Fibroblast of lung (primary cell): Measurements from ENCODE around the gene MCTP2. TPM values are rescaled to one million over a fixed set of nuclear protein-coding genes. Genes with fewer than 3 reads are reported as not detected.

Experiments
- DNase-seq, 2 donors: peaks; one replicate each; pipeline versions ENCODE4 v3.0.0 to v3.0.0-alpha.2; 2010; ENCODE audit warnings: low read depth in 2 of 2
- H2AFZ ChIP-seq: 2 replicates; pipeline ENCODE4 v1.5.1; 2012; ENCODE audit warnings: low read length, control low read depth, inconsistent platforms
- H3K27ac ChIP-seq: 2 replicates; pipeline ENCODE4 v1.5.1; 2011; ENCODE audit warnings: low read length, control low read depth; ENCODE audit not compliant: insufficient read depth
- H3K27me3 ChIP-seq: 2 replicates; pipeline ENCODE4 v1.5.1; 2011; ENCODE audit warnings: mild to moderate bottlenecking, low read length; ENCODE audit not compliant: control insufficient read depth, insufficient read depth
- H3K36me3 ChIP-seq: 2 replicates; pipeline ENCODE4 v1.5.1; 2011; ENCODE audit warnings: low read length; ENCODE audit not compliant: control insufficient read depth, insufficient read depth
- H3K4me1 ChIP-seq: 2 replicates; pipeline ENCODE4 v1.5.1; 2011; ENCODE audit warnings: low read length; ENCODE audit not compliant: control insufficient read depth, insufficient read depth; ENCODE audit errors: extremely low read depth
- H3K4me2 ChIP-seq: 2 replicates; pipeline ENCODE4 v1.5.1; 2011; ENCODE audit warnings: low read length, control low read depth; ENCODE audit not compliant: insufficient read depth; ENCODE audit errors: extremely low read depth
- H3K4me3 ChIP-seq, 4 experiments: fragments of 200-600 bp in 1 of 4; sonication (generic) in 1 of 4; replicated peaks in 1 of 4; 2 replicates each; pipeline ENCODE4 v1.5.1; 2011 to 2016; ENCODE audit warnings: low read length in 4 of 4, low read depth in 3 of 4, mild to moderate bottlenecking in 3 of 4, control low read depth in 2 of 4, inconsistent platforms in 1 of 4, mixed read lengths in 1 of 4; ENCODE audit not compliant: insufficient read depth in 1 of 4; ENCODE audit errors: control extremely low read depth in 1 of 4
- H3K79me2 ChIP-seq: 2 replicates; pipeline ENCODE4 v1.5.1; 2012; ENCODE audit warnings: mild to moderate bottlenecking, low read length, inconsistent platforms; ENCODE audit not compliant: control insufficient read depth, insufficient read depth
- H3K9ac ChIP-seq: 2 replicates; pipeline ENCODE4 v1.5.1; 2011; ENCODE audit warnings: mild to moderate bottlenecking, low read length, control low read depth; ENCODE audit not compliant: insufficient read depth
- H3K9me3 ChIP-seq: 2 replicates; pipeline ENCODE4 v1.5.1; 2012; ENCODE audit warnings: low read depth, low read length; ENCODE audit not compliant: control insufficient read depth, insufficient read depth
- H4K20me1 ChIP-seq: 2 replicates; pipeline ENCODE4 v1.5.1; 2011; ENCODE audit warnings: low read length; ENCODE audit not compliant: control insufficient read depth, insufficient read depth; ENCODE audit errors: extremely low read depth
- EZH2 ChIP-seq: IDR thresholded peaks from 2 replicates; pipeline ENCODE4 v1.5.1; 2012; ENCODE audit warnings: low read length, control low read depth, mild to moderate bottlenecking; ENCODE audit errors: missing control alignments
- polyA plus RNA-seq, 2 donors: library from polyadenylated mRNA; depleted of rRNA in 1 of 2; stranded (reverse) in 1 of 2; unstranded in 1 of 2; fragments of >200 nt; gene quantifications; 2 replicates each; pipeline ENCODE4 v1.2.1, GENCODE V29; 2011 to 2012; ENCODE audit warnings: missing spikeins in 1 of 2
- total RNA-seq: library from RNA; depleted of rRNA; stranded (reverse); fragments of >200 nt; gene quantifications from 2 replicates; pipeline ENCODE4 v1.2.1, GENCODE V29; 2014
- TF ChIP-seq, protein P1 (sequence below), 2 donors: IDR thresholded peaks in 1 of 2; conservative IDR thresholded peaks in 1 of 2; 1 replicate in 1 of 2; 2 replicates in 1 of 2; pipeline ENCODE4 v1.5.1; 2011 to 2012; ENCODE audit warnings: low read length in 2 of 2, control low read depth in 1 of 2, inconsistent platforms in 1 of 2, low read depth in 1 of 2, mild to moderate bottlenecking in 1 of 2

The MCTP2 gene
- total and polyA plus RNA-seq, 2 donors (not counting 1 experiment from before 2014, with no cell fraction given): 3.6 to 14.5 TPM

DNA sequence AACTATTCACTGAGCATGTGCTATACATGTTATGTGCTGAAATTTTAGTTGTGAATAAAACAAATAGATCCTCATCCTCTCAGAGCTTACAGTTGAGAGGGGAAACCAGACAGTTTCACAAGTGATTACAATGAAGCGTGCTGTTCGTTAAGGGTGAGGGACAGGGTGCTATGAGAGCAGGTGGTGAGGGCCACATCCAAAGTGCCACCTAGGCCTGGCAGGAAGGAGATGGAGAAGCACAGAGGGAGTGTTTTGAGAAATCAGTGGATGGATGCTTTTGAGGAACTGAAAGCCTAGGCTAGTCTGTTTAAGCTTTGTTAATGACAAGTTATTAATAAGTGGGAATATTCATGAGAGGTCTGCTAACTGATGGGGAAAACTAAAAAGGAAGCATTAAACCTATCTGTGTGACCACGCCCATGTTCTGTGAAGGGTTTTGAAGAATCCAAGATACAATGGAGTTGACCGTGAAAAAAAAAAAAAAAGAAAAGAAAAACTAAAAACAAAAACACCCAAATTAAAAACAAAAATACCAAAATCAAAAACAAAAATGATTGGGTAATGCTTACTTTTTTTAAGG, 7.3 kb downstream of the MCTP2 start:
- Histone ChIP-seq H4K20me1 (no peaks in the 10 kb centered on the region), H3K4me1 (no peaks in the 10 kb centered on the region), H3K27ac (no peak overlapping the region), H3K4me3 (no peak overlapping the region), H3K36me3 (no peaks in the 10 kb centered on the region), H3K9ac (no peak overlapping the region), H3K79me2 (no peaks in the 10 kb centered on the region), H3K27me3 (no peaks in the 10 kb centered on the region), H3K9me3 (peaks cover 1% of the 10 kb centered on the region), H2AFZ (no peak overlapping the region), H3K4me2 (no peak overlapping the region)
- no peak for DNase-seq
- TF ChIP-seq, protein P1, sequence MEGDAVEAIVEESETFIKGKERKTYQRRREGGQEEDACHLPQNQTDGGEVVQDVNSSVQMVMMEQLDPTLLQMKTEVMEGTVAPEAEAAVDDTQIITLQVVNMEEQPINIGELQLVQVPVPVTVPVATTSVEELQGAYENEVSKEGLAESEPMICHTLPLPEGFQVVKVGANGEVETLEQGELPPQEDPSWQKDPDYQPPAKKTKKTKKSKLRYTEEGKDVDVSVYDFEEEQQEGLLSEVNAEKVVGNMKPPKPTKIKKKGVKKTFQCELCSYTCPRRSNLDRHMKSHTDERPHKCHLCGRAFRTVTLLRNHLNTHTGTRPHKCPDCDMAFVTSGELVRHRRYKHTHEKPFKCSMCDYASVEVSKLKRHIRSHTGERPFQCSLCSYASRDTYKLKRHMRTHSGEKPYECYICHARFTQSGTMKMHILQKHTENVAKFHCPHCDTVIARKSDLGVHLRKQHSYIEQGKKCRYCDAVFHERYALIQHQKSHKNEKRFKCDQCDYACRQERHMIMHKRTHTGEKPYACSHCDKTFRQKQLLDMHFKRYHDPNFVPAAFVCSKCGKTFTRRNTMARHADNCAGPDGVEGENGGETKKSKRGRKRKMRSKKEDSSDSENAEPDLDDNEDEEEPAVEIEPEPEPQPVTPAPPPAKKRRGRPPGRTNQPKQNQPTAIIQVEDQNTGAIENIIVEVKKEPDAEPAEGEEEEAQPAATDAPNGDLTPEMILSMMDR (conservative IDR thresholded peaks at IDR 0.05 in 1 of 2, IDR thresholded peaks at IDR 0.05 in 1 of 2; ENCODE audit: low read depth in 1 of 2, low read length in 2 of 2): no peak
- no peak for TF ChIP-seq EZH2

DNA sequence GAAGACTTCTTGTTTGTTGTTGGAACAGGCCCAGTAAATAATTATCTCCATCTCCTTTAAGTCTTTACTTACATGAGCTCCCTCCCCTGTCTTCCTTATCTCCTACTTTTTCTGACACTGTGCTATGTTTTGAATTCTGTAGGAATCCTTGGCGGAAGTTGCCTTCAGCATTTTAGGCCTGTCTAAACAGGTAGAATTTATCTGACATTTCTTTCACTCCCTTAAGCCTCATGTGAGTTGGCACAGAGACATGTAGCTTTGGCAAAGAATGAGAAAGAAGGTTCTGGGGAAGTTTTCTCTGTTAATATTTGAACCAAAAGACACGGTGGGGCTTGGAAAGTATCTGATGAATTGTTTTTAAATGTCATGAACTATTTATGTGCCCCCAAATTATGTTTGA, 8.1 kb downstream of the MCTP2 start:
- H3K27ac ChIP-seq: no peak overlapping the region
- H3K79me2 ChIP-seq: no peaks in the 10 kb centered on the region
- DNase-seq: no peak
- H3K4me1 ChIP-seq: no peaks in the 10 kb centered on the region
- no peaks in the 10 kb centered on the region for H4K20me1 ChIP-seq
- H3K4me3 ChIP-seq: no peak overlapping the region
- no peak overlapping the region for H3K4me2 ChIP-seq
- no peaks in the 10 kb centered on the region for H3K36me3 ChIP-seq
- H3K27me3 ChIP-seq: no peaks in the 10 kb centered on the region
- TF ChIP-seq EZH2: no peak
- TF ChIP-seq, protein P1 (conservative IDR thresholded peaks at IDR 0.05 in 1 of 2, IDR thresholded peaks at IDR 0.05 in 1 of 2; ENCODE audit: low read depth in 1 of 2, low read length in 2 of 2): no peak
- H3K9ac ChIP-seq: no peak overlapping the region
- H2AFZ ChIP-seq: no peak overlapping the region
- H3K9me3 ChIP-seq: peaks cover 1% of the 10 kb centered on the region

DNA sequence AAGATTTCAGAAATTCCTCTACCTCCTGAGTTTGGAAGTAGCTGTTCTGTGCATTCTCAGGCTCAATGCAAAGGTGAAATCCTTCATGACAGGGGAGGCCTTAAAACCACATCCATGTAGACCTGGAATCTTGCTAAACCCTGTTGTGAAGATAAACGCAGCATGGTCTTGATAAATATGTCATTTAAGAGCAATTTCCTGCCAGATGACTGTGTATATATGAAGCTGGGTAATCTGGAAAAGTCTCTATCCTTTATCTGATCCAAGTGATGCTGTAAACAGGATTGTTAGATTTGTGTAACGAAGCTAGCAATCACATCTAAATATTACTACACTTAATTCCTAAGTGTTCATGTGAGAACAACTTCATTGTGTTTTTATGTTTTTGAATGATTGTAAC, 9.1 kb downstream of the MCTP2 start:
- H3K4me3 ChIP-seq: no peak overlapping the region
- no peak overlapping the region for H3K27ac ChIP-seq
- no peaks in the 10 kb centered on the region for H3K4me1 ChIP-seq
- H3K36me3 ChIP-seq: no peaks in the 10 kb centered on the region
- no peaks in the 10 kb centered on the region for H3K79me2 ChIP-seq
- no peak for DNase-seq
- peaks cover 1% of the 10 kb centered on the region for H3K9me3 ChIP-seq
- no peak overlapping the region for H2AFZ ChIP-seq
- H3K27me3 ChIP-seq: no peaks in the 10 kb centered on the region
- no peak overlapping the region for H3K4me2 ChIP-seq
- H3K9ac ChIP-seq: no peak overlapping the region
- no peaks in the 10 kb centered on the region for H4K20me1 ChIP-seq
- no peak for TF ChIP-seq EZH2
- TF ChIP-seq, protein P1 (conservative IDR thresholded peaks at IDR 0.05 in 1 of 2, IDR thresholded peaks at IDR 0.05 in 1 of 2; ENCODE audit: low read depth in 1 of 2, low read length in 2 of 2): no peak
